Stimulated activated CD8-positive, alpha-beta memory T cell treated with anti-CD3 and anti-CD28 coated beads, Interleukin-7, amount 100 ng/mL, for 1 hour (primary cell): ENCODE data around the gene SCEL.
"Not testable (repeated sequence)": the region's sequence is repeated elsewhere in the genome, so short reads cannot be mapped to it uniquely, and the experiment has no call there.

Experiments
- DNase-seq, 2 donors: peaks; one replicate each; pipeline ENCODE4 v3.0.0-alpha.2; 2020; ENCODE audit warnings: low read depth in 2 of 2

The SCEL gene, protein sequence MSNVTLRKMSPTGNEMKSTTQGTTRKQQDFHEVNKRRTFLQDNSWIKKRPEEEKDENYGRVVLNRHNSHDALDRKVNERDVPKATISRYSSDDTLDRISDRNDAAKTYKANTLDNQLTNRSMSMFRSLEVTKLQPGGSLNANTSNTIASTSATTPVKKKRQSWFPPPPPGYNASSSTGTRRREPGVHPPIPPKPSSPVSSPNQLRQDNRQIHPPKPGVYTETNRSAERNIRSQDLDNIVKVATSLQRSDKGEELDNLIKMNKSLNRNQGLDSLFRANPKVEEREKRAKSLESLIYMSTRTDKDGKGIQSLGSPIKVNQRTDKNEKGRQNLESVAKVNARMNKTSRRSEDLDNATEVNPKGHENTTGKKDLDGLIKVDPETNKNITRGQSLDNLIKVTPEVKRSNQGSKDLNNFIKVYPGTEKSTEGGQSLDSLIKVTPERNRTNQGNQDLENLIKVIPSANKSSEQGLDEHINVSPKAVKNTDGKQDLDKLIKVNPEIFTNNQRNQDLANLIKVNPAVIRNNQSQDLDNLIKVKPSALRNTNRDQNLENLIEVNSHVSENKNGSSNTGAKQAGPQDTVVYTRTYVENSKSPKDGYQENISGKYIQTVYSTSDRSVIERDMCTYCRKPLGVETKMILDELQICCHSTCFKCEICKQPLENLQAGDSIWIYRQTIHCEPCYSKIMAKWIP

DNA sequence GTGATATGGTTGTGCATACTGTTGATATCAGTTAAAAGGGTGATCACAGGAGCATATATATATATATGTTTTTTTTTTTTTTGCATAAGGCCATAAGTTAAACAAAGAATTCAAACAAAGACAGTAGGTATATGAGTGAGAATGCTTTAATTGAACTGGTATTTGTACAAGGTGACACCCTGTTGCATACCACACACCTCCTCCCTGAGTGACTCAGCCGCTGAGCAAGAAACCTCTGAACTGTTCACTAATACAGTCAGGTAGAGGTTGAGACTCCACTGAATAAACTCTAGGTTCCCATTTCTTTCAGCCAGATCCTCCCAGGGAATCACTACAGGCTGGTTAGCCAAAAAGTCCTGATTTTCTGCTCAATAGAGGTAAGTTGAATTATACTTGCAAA is at the start of gene SCEL:
TSS of gene SCEL (plus strand) at position 259 of the 400 bp plus-strand sequence. CDS start 20,170 bp downstream, outside the sequence.
- no peak for DNase-seq

DNA sequence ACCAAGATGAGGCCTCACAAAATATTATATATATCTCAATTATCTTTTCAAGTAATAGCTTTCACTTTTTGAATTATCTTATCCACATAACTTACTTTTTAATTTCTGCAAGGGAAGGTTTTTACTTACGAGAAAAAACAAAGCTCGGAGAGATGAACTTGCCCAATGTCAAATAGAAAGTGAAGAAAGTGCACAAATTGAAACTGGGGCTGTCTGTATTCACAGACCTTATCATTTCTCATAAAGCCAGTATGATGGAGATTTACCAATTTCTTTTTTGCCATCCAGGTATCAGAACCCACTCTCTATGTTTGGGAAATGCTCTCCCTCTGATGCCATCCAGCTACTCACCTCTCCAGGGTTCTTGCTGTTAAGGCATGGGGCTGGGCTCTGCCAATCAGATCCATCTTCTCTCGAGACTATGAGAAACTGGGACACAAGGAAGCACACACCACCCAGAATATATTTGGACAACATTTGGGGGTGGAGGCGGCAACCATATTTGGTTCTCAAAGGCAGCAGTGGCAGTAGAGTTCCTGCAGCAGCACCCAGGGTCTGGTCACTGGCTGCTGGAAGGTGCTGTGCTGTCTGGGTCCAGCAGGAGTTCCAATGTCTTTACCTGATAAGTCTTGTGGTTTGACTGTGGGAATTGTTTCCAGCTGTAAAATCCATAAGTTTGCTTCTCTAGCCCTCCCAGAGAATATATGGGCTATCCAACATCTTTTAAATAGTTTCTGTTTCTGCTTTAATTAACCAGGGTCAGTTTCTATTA is 45.8 kb upstream of the SCEL start:
- no peak for DNase-seq

DNA sequence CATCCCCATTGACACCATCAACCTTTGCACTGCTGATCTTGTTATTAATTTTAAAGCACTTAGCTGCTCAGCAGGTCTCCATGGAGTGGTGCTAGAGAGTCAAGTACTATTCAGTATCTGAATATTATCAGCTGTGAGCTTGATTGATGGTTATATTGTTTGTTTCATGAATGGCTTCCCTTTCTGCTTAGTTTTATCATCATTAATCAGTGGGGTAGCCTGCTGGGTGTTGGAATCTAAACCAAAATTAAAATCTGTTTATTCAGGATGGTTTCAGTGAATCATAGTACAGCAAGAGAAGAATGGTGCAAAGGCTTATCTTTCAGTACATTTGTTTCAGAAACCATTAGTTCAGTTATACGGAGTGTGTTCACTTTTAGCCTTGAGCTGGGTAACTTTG is 42.5 kb upstream of the SCEL start:
- DNase-seq = no peak

DNA sequence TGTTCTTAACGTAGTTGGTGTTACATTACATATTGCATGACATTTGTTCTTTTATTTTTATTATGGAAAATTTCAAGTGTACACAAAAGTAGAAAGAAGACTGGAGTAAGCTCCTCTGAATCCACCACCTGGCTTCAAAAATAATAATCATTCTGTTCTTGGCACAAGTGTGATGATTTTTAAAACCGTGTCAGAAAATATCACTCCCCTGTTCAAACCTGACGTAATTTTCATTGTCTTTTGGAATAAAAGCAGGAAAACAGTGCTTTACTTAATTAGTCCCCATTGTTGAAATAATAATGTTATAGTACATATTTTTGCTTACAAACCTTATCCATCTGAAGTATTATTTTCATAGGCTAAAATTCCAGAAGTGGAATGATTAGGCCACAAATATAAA is 41.3 kb upstream of the SCEL start:
- DNase-seq = no peak

DNA sequence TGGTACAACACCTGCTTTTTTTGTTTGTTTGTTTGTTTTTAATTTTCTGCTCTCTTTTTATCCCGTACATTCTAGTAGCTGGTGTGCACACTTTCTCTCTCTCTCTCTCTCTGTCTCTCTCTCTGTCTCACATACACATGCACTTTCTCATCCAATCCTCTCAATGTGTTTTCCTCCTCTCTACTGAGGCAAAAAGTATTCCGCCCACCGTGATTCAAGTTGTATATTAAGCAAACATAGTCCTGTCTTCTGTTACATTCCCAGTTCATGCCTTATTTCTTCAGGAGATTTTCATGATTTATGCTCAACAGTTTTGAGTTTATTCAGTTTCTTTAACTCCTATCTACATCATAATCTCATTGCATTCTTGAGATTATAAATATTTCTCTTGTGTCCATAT is 38.2 kb upstream of the SCEL start:
- no peak for DNase-seq

DNA sequence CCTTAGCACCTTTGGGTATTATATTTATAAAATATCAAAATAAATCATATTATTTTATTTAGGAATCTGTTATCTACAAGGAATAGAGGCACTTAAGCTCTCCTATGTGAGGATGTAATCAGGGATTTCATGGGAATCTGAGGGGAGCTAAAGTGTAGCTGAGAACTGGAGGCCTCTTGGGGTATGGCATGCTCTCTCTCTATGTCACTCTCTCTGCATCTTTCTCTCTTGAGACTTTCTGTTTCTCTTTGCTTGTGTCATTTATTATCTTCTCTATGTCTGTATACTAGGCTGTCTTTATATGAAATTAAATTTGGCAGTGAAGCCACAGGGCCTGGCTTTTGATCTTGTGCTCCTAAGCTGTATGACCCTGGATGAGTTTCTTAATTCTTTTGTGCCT is 37.7 kb upstream of the SCEL start:
- DNase-seq = no peak

DNA sequence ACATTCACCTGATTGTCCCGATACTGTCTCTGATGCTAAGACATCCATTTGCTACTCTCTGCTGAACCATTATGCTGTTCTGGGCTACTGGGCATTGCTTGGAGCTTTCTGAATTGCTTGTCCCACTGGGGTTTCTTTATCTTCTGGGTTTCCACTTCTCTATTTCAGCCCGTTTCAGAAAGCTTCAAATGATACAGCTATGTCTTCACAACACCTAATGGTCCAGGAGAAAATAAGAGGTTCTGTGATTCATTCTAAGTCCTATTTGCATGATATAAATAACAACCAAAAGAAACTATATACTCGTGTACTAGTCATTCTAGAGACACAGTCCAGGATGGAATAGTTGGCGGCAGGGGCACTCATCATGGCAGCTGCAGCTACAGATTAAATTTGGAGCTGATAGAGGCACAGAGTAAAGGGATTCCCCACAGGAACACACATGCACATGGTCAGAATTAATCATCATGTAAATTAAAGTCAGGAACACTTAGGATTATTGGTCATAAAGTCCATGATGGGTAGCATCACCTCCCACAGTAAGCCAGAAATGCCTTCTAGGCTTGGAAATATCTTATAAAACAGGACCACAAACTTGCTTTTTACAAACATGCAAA is 33.3 kb upstream of the SCEL start:
- no peak for DNase-seq

DNA sequence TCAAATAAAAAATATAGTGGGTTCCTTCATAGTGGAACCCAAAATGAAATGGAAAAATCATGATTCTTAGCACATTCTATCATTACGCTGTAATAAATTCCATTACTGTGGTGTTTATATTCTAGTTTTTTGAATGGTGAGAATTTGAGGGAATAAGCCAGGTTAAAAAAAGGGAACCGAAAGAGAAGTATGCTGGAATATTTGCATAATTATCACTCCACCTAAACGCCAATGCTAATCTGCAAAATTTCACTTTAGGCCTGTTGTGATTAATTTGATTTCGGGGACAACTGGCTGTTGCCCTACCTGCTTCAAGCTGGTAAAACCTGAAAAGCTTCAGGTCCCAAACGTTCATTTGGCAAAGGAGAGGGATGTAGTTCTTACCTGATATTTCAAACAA is 32.1 kb upstream of the SCEL start:
- no peak for DNase-seq

DNA sequence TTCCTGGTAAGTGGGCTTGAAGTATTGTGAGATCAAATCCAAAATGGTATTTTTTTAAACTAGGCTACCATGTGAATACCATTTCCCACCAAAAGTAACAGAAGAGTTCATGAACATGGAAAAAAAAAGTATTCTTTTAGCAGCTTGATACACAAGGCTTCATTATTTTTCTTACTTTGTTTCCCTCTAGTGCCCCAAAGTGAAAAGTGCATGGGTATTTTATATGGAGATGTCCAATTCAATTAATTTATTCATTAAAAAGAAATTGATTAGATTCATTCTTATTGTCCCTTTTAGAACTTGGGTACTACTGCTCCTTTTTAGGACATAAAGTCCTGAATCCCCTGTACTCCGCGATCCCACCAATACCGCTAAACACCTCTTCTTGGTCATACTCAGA is 28.6 kb upstream of the SCEL start:
- DNase-seq = no peak

DNA sequence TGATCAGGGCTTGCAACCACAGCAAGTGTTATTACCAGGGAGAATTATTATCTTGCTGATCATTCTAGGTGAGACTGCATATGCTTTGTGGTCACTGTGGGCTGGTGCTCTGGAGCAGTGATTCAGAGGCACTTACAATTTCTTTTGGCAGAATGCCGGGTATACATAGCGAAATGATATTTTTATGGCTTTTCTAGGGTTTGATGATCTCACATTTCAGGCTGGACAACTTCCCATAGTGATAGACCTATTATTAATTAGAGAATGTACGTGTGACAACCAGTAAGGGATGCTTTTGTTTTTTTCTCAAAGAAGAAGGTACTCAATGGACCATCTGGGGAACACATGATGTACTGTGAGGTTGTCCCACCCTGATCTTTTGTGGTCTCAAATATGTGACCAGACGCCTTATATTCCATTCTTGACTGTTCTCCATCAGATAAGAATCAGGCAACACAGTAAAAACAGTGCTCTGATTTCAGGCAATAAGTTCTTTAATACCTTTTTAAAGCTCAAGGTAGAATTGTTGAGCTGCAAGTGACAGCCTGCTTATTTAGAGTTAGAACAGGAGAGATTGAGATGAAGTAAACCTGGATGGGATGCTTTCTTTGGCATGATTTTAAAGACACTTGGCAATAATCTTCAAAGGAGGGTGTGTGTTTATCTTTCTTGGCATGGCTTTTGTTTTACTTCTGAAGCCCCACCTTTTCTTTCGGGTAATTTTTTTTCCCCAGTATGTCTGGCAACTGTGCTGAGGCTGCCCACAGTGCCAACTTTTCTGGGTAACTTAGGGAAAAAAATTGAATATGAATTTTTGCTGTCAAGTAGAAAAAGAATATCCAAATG is 27.4 kb upstream of the SCEL start:
- no peak for DNase-seq

DNA sequence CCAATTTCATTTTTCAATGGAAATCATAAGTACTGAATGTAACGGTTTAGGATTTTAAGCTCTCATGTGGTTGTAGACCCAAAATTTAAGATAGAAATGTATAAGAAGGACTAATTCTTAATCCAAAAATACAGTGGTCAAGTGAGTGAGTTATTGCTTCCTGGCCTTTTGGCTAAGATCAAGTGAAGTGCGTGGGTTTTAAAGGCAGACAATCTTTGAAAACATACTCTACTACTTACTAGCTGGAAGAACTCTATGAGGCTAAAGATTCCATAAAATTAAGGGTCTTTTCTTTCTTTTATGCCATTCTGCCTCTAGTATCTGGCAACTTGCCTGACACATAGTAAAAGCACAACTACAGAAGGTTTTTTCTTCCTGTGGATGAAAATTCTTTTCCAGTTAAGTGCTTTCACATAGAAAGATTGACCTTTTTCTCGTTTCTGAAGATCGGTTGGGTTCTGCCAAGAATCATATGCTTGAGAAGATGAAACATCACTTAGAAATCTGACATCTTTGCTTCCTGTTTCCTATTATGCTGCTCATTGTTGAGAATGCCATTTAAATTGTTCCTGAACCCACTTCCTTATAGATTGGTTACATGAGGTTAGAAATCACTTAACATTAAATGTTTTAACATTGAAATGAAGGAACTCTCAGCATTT is 26.4 kb upstream of the SCEL start:
- DNase-seq = no peak

DNA sequence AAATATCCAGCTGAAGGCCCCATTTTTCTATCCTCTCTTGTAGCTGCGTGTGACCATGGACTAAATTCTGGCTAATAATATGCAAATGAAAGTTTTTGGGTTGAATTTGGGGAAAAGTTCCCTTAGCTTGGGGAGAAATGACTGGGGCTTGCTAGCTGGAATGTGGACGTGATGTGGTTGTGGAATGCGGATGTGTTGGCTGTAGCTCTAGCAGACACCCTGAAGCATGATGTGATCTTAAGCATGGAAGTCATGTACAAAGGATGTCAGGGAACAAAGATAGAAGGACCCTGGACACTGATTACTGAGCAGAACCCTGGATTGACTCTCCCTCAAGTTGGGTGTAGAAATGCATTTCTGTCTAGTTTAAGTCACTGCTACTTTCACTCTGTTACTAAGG is 25.4 kb upstream of the SCEL start:
- DNase-seq = no peak

DNA sequence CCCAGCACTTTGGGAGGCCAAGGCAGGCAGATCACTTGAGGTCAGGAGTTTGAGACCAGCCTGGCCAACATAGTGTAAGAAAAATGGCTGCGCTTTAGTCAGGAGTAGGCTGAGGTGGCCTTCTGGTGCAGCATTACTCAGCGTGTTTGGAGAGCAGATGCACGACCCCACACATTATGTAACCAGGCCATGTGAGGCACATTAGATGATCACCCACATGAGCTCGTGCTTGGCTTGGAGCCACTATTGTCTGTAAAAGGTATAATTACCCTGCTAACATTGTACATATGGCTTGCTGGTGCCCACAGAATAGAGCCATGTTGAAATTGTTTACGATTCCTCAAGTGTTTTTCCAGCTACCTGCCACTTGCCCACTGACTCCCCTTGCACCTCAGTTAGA is 24.0 kb upstream of the SCEL start:
- no peak for DNase-seq

DNA sequence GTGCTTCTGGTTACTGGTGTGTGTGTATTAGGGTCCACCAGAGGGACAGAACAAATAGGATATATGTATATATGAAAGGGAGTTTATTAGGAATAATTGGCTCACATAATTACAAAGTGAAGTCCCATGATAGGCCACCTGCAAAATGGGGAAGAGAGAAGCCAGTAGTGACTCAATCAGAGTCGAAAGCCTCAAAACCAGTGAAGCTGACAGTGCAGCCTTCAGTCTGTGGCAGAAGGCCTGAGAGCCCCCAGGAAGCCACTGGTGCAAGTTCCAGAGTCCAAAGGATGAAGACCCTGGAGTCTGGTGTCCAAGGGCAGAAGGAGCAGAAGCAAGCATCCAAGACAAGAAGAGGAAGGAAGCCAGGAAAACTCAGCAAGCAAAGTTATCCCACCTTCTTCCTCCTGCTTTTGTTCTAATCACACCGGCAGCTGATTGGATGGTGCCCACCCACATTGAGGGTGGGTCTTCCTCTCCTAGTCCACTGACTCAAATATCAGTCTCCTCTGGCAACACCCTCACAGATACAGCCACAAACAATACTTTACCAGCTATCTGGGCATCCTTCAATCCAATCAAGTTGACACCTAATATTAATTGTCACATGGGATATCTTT is 21.7 kb upstream of the SCEL start:
- no peak for DNase-seq

DNA sequence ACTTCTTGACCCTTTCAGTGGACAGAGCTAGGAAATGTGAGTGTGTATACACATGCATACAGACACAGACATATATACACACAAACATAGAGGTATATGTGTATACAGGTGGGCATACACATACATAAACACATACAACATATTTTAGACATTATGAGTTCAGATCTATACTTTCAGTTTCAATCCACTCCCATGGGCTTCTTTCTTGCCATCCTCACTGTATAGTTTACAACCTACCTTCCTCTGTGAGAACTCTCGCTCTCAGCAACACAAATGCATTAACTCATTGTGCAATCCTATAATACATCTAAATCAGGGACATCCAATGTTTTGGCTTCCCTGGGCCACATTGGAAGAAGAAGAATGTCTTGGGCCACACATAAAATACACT is 21.2 kb upstream of the SCEL start:
- no peak for DNase-seq

DNA sequence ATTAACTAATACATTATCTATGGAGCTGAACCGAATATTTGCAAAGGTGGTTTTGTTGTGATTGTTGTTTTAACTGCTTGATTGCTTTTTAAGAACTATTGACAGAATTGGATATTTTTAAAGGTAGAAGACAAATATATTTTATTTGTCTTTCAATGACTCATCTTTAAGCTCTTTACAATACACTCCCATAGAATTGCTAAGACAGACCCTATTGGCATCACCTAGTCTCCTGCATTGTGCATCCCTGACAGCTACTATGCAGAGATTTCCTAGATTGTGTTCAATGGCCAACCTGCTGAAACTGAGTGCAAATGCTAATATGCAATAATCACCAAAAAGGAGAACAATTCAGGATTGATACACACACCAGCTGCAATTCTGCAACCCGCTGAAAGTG is 19.7 kb upstream of the SCEL start:
- no peak for DNase-seq

DNA sequence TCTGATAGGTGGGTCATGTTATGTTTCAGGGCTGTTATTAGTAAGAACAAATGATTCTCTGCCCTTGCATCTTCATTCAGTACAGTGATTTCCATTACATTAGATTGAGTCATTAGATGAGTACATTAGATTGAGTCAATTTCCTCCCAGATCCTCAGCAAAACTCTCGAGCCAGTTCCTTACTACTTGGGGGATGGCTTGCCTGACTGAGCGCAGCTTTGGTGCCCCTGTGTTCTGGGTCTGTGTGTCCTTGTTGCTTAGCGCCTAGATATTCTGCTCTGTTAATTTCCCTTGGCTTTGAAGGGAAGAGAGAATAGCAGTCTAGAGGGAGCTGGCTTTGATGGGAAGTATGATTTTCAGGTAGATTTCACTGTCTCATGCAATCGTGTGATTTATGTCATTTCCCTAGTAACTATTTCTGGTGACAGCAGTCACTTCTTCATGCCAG is 19.1 kb upstream of the SCEL start:
- DNase-seq = no peak

DNA sequence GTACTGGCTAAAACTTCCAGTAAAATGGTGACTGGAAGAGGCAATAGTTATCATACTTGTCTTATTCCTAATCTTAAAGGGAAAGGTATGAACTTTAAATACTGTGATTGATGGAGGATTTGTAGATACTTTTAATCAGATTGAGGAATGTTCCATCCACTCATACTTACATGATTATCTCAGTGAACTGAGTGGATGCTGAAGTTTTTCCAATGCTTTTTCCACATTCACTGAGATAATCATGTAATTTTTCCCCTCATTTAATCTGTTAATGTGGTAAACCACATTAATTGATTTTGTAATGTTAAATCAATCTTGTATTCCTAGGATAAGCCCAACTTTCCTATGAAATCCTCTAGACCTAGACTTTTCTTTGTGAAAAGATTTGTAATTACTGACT is 17.2 kb upstream of the SCEL start:
- no peak for DNase-seq

DNA sequence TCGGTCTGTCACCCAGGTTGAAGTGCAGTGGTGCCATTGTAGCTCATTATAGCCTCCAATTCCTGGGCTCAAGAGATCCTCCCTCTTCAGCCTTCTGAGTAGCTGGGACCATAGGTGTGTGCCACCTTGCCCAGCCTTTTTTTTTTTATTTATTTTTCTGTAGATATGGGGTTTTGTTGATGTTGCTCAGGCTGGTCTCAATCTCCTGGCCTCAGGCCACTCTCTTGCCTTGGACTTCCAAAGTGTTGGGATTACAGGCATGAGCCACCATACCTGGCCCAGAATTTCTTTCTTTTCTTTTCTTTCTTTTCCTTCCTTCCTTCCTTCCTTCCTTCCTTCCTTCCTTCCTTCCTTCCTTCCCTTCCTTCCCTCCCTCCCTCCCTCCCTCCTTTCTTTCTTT is 16.1 kb upstream of the SCEL start:
- not testable (repeated sequence) for DNase-seq

DNA sequence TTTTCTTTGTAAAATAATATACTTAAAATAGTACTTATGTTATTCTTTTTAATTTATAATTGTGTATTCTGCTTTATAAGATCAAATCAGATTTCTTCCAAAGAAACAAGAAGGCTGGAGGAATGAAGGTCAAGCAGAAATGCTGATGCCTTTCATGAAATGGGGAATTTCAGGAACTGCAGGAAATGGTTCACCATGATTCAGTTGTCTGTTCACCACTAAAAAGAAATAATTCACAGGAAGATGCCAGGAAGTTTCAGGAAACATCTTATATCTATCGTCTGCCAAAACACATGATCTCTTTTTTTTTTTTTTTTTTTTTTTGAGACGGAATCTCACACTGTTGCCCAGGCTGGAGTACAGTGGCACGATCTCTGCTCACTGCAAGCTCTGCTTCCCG is 15.7 kb upstream of the SCEL start:
- no peak for DNase-seq
